HCT116 (cell line): Measurements from ENCODE around the gene RUFY4. TPM values are rescaled to one million over a fixed set of nuclear protein-coding genes. Genes with fewer than 3 reads are reported as not detected.

Experiments
- ATAC-seq: fragments of 200-7000 bp; cut with Tn5 transposase; 2 replicates; pipeline ENCODE4 v1.9.1; 2020; ENCODE audit warnings: mild to moderate bottlenecking, moderate library complexity
- BruUV-seq: library from RNA; stranded (reverse); fragments of 400-500 nt; replicated peaks from 2 replicates; lab custom pipeline; 2021; lab: Mats Ljungman, UMichigan
- CTCF ChIA-PET: fragments of 300-600 bp; sonication (Branson Sonifier 250); formaldehyde crosslinking; loops from one replicate; lab custom pipeline; 2021; ENCODE audit warnings: antibody characterized with exemption; lab: Charles Lee
- POLR2A ChIA-PET: fragments of 300-600, 350-600 bp; sonication (Branson Sonifier 250); formaldehyde crosslinking; loops from one replicate; lab custom pipeline; 2021; ENCODE audit warnings: antibody characterized with exemption; lab: Charles Lee
- RAD21 ChIA-PET, 2 experiments: fragments of 300-600 bp; sonication (Branson Sonifier 250); formaldehyde crosslinking; loops; one replicate each; lab custom pipeline; 2023; ENCODE audit warnings: low total read pairs in 2 of 2; ENCODE audit not compliant: uncharacterized antibody in 2 of 2, unreplicated experiment in 2 of 2, low non-redundant PET in 1 of 2; lab: Charles Lee
- DNase-seq: peaks from one replicate; pipeline ENCODE4 v3.0.0-alpha.2; 2010; ENCODE audit warnings: low read depth, low spot score
- H2AFZ ChIP-seq: fragments of 200-600 bp; shearing (Covaris generic), sonication (generic); 2 replicates; pipeline ENCODE4 v1.6.1; 2017; ENCODE audit warnings: low read depth, mixed run types, mixed read lengths, antibody characterized with exemption, low read length; ENCODE audit not compliant: poor library complexity, severe bottlenecking
- H3K27ac ChIP-seq: 2 replicates; pipeline ENCODE4 v1.5.1; 2012; ENCODE audit warnings: low read depth, low read length
- H3K27me3 ChIP-seq: fragments of 200-600 bp; sonication (generic); 2 replicates; pipeline ENCODE4 v1.6.1; 2016; ENCODE audit warnings: mixed run types, low read length, mixed read lengths; ENCODE audit not compliant: insufficient read depth
- H3K36me3 ChIP-seq, 2 experiments: fragments of 200-500 bp in 1 of 2; fragments of 200-600 bp in 1 of 2; sonication (Bioruptor generic) in 1 of 2; sonication (generic) in 1 of 2; 2 replicates each; pipeline versions ENCODE4 v1.5.1 to v1.6.1; 2014 to 2016; ENCODE audit warnings: low read length in 2 of 2, inconsistent platforms in 1 of 2, mixed read lengths in 1 of 2, mixed run types in 1 of 2; ENCODE audit not compliant: insufficient read depth in 2 of 2, control insufficient read depth in 1 of 2
- H3K4me1 ChIP-seq, 2 experiments: fragments of 200-600 bp in 1 of 2; sonication (generic) in 1 of 2; 2 replicates each; pipeline versions ENCODE4 v1.5.1 to v1.6.1; 2012 to 2017; ENCODE audit warnings: low read length in 2 of 2, inconsistent platforms in 1 of 2, mild to moderate bottlenecking in 1 of 2, mixed read lengths in 1 of 2, mixed run types in 1 of 2, moderate library complexity in 1 of 2; ENCODE audit not compliant: insufficient read depth in 2 of 2, control insufficient read depth in 1 of 2
- H3K4me2 ChIP-seq: fragments of 200-600 bp; sonication (generic); 2 replicates; pipeline ENCODE4 v1.6.1; 2017; ENCODE audit warnings: mixed run types, low read length, mixed read lengths
- H3K4me3 ChIP-seq, 2 experiments: fragments of 200-600 bp in 1 of 2; sonication (generic) in 1 of 2; replicated peaks in 1 of 2; 2 replicates each; pipeline ENCODE4 v1.5.1; 2011 to 2016; ENCODE audit warnings: low read length in 2 of 2, control low read depth in 1 of 2, low read depth in 1 of 2, mild to moderate bottlenecking in 1 of 2, mixed read lengths in 1 of 2, mixed run types in 1 of 2
- H3K79me2 ChIP-seq: fragments of 200-600 bp; sonication (generic); 2 replicates; pipeline ENCODE4 v1.6.1; 2017; ENCODE audit warnings: mild to moderate bottlenecking, mixed run types, low read length, moderate library complexity, mixed read lengths; ENCODE audit not compliant: insufficient read depth
- H3K9ac ChIP-seq: fragments of 200-600 bp; sonication (generic); 2 replicates; pipeline ENCODE4 v1.6.1; 2016; ENCODE audit warnings: low read length, mixed read lengths
- H3K9me2 ChIP-seq: fragments of 200-600 bp; sonication (generic), shearing (Covaris generic); 2 replicates; pipeline ENCODE4 v1.6.1; 2017; ENCODE audit warnings: mixed run types, mild to moderate bottlenecking, moderate library complexity; ENCODE audit not compliant: insufficient read depth
- H3K9me3 ChIP-seq, 2 experiments: fragments of 200-500 bp in 1 of 2; fragments of 200-600 bp in 1 of 2; sonication (Bioruptor generic) in 1 of 2; sonication (generic) in 1 of 2; 2 replicates each; pipeline ENCODE4 v1.6.1; 2014 to 2017; ENCODE audit warnings: low read length in 2 of 2, mixed read lengths in 2 of 2, inconsistent platforms in 1 of 2, low read depth in 1 of 2, mild to moderate bottlenecking in 1 of 2, mixed run types in 1 of 2, moderate library complexity in 1 of 2; ENCODE audit not compliant: control insufficient read depth in 1 of 2, insufficient read depth in 1 of 2
- H4K20me1 ChIP-seq: fragments of 200-600 bp; sonication (generic), shearing (Covaris generic); 2 replicates; pipeline ENCODE4 v1.6.1; 2017; ENCODE audit warnings: mixed run types, mild to moderate bottlenecking, moderate library complexity; ENCODE audit not compliant: insufficient read depth
- CBX3 ChIP-seq: IDR thresholded peaks from 2 replicates; pipeline ENCODE4 v1.6.1; 2012; ENCODE audit warnings: low read depth
- CEBPB ChIP-seq: IDR thresholded peaks from 2 replicates; pipeline ENCODE4 v1.6.1; 2012; ENCODE audit warnings: low read depth
- EZH2phosphoT487 ChIP-seq: fragments of 200-600 bp; IDR thresholded peaks from 2 replicates; pipeline ENCODE4 v1.6.1; 2018; ENCODE audit warnings: antibody characterized with exemption, borderline replicate concordance
- FOSL1 ChIP-seq: IDR thresholded peaks from 2 replicates; pipeline ENCODE4 v1.6.1; 2012; ENCODE audit warnings: low read depth
- POLR2A ChIP-seq: IDR thresholded peaks from 2 replicates; pipeline ENCODE4 v1.7.0; 2011; ENCODE audit warnings: borderline replicate concordance; ENCODE audit not compliant: insufficient read depth, insufficient read length; ENCODE audit errors: extremely low read depth
- POLR2AphosphoS5 ChIP-seq: IDR thresholded peaks from 2 replicates; pipeline ENCODE4 v1.6.1; 2011; ENCODE audit warnings: mild to moderate bottlenecking, low read depth, low read length, moderate library complexity
- RAD21 ChIP-seq: IDR thresholded peaks from 2 replicates; pipeline ENCODE4 v1.6.1; 2012; ENCODE audit warnings: low read depth, mild to moderate bottlenecking
- SP1 ChIP-seq: IDR thresholded peaks from 2 replicates; pipeline ENCODE4 v1.6.1; 2012; ENCODE audit warnings: low read depth
- ZBTB33 ChIP-seq: IDR thresholded peaks from 2 replicates; pipeline ENCODE4 v1.6.1; 2011; ENCODE audit warnings: mild to moderate bottlenecking, low read length, moderate library complexity; ENCODE audit not compliant: insufficient replicate concordance; ENCODE audit errors: extremely low read depth
- intact Hi-C: fragments of 100-400 bp; cut with micrococcal nuclease; formaldehyde crosslinking; loops from 2 replicates; pipeline ENCODE4 v1.10.0; 2022
- total RNA-seq: library from RNA; stranded (reverse); gene quantifications from one replicate; pipeline ENCODE4 v1.2.1, GENCODE V29; 2021; ENCODE audit not compliant: unreplicated experiment

RUFY4 gene
- total RNA-seq, 1 experiment from 2014 or later = 0.27 TPM

GRCh38 chr2:218028562-218029348, 40.3 kb upstream of the RUFY4 start (continued):
- no peak for TF ChIP-seq ZBTB33
- no peak for TF ChIP-seq POLR2AphosphoS5
- TF ChIP-seq POLR2A = no peak
- no peak for TF ChIP-seq CBX3
- TF ChIP-seq CEBPB = no peak
- no peak for TF ChIP-seq RAD21

- no peak for ATAC-seq
- no peaks in the 10 kb centered on the region for H3K36me3 ChIP-seq
- BruUV-seq = no TSS peak
- RAD21 ChIA-PET = no interaction called here
- no peak for DNase-seq
- H3K9me3 ChIP-seq = no peaks in the 10 kb centered on the region
- CTCF ChIA-PET = interaction anchor here (1.2 kb wide), 1 partner anchor 36 kb away, joined by 4 read pairs; no protein-coding TSS in a partner anchor
- TF ChIP-seq SP1 (no peak), EZH2phosphoT487 (no peak), FOSL1 (no peak), RAD21 (no peak)
- H2AFZ ChIP-seq = no peak overlapping the region
- no peak overlapping the region for H3K4me3 ChIP-seq
- no peaks in the 10 kb centered on the region for H3K9me2 ChIP-seq
- H3K27ac ChIP-seq = no peak overlapping the region
- no peaks in the 10 kb centered on the region for H3K79me2 ChIP-seq
- intact Hi-C loops = no loop called here
- POLR2A ChIA-PET = no interaction called here
- H3K4me1 ChIP-seq = peaks cover 0 to 3% of the 10 kb centered on the region in 2 experiments; a peak in 1 of 4 replicates
- no peak overlapping the region for H3K9ac ChIP-seq
- no peaks in the 10 kb centered on the region for H4K20me1 ChIP-seq
- H3K4me2 ChIP-seq = no peak overlapping the region
- H3K27me3 ChIP-seq = no peaks in the 10 kb centered on the region
These were observed 39.4 kb upstream of the RUFY4 start for GRCh38 chr2:218029366-218030360.
